HCT116 (cell line): ENCODE results near the gene EPB41L4A. TPM values are rescaled to one million over a fixed set of nuclear protein-coding genes. Genes with fewer than 3 reads are reported as not detected.

ENCODE experiments used
- ATAC-seq: fragments of 200-7000 bp; cut with Tn5 transposase; 2 replicates; pipeline ENCODE4 v1.9.1; 2020; ENCODE audit warnings: mild to moderate bottlenecking, moderate library complexity
- BruUV-seq: library from RNA; stranded (reverse); fragments of 400-500 nt; replicated peaks from 2 replicates; lab custom pipeline; 2021; lab: Mats Ljungman, UMichigan
- CTCF ChIA-PET: fragments of 300-600 bp; sonication (Branson Sonifier 250); formaldehyde crosslinking; loops from one replicate; lab custom pipeline; 2021; ENCODE audit warnings: antibody characterized with exemption; lab: Charles Lee
- POLR2A ChIA-PET: fragments of 300-600, 350-600 bp; sonication (Branson Sonifier 250); formaldehyde crosslinking; loops from one replicate; lab custom pipeline; 2021; ENCODE audit warnings: antibody characterized with exemption; lab: Charles Lee
- RAD21 ChIA-PET, 2 experiments: fragments of 300-600 bp; sonication (Branson Sonifier 250); formaldehyde crosslinking; loops; one replicate each; lab custom pipeline; 2023; ENCODE audit warnings: low total read pairs in 2 of 2; ENCODE audit not compliant: uncharacterized antibody in 2 of 2, unreplicated experiment in 2 of 2, low non-redundant PET in 1 of 2; lab: Charles Lee
- DNase-seq: peaks from one replicate; pipeline ENCODE4 v3.0.0-alpha.2; 2010; ENCODE audit warnings: low read depth, low spot score
- H2AFZ ChIP-seq: fragments of 200-600 bp; shearing (Covaris generic), sonication (generic); 2 replicates; pipeline ENCODE4 v1.6.1; 2017; ENCODE audit warnings: low read depth, mixed run types, mixed read lengths, antibody characterized with exemption, low read length; ENCODE audit not compliant: poor library complexity, severe bottlenecking
- H3K27ac ChIP-seq: 2 replicates; pipeline ENCODE4 v1.5.1; 2012; ENCODE audit warnings: low read depth, low read length
- H3K27me3 ChIP-seq: fragments of 200-600 bp; sonication (generic); 2 replicates; pipeline ENCODE4 v1.6.1; 2016; ENCODE audit warnings: mixed run types, low read length, mixed read lengths; ENCODE audit not compliant: insufficient read depth
- H3K36me3 ChIP-seq, 2 experiments: fragments of 200-500 bp in 1 of 2; fragments of 200-600 bp in 1 of 2; sonication (Bioruptor generic) in 1 of 2; sonication (generic) in 1 of 2; 2 replicates each; pipeline versions ENCODE4 v1.5.1 to v1.6.1; 2014 to 2016; ENCODE audit warnings: low read length in 2 of 2, inconsistent platforms in 1 of 2, mixed read lengths in 1 of 2, mixed run types in 1 of 2; ENCODE audit not compliant: insufficient read depth in 2 of 2, control insufficient read depth in 1 of 2
- H3K4me1 ChIP-seq, 2 experiments: fragments of 200-600 bp in 1 of 2; sonication (generic) in 1 of 2; 2 replicates each; pipeline versions ENCODE4 v1.5.1 to v1.6.1; 2012 to 2017; ENCODE audit warnings: low read length in 2 of 2, inconsistent platforms in 1 of 2, mild to moderate bottlenecking in 1 of 2, mixed read lengths in 1 of 2, mixed run types in 1 of 2, moderate library complexity in 1 of 2; ENCODE audit not compliant: insufficient read depth in 2 of 2, control insufficient read depth in 1 of 2
- H3K4me2 ChIP-seq: fragments of 200-600 bp; sonication (generic); 2 replicates; pipeline ENCODE4 v1.6.1; 2017; ENCODE audit warnings: mixed run types, low read length, mixed read lengths
- H3K4me3 ChIP-seq, 2 experiments: fragments of 200-600 bp in 1 of 2; sonication (generic) in 1 of 2; replicated peaks in 1 of 2; 2 replicates each; pipeline ENCODE4 v1.5.1; 2011 to 2016; ENCODE audit warnings: low read length in 2 of 2, control low read depth in 1 of 2, low read depth in 1 of 2, mild to moderate bottlenecking in 1 of 2, mixed read lengths in 1 of 2, mixed run types in 1 of 2
- H3K79me2 ChIP-seq: fragments of 200-600 bp; sonication (generic); 2 replicates; pipeline ENCODE4 v1.6.1; 2017; ENCODE audit warnings: mild to moderate bottlenecking, mixed run types, low read length, moderate library complexity, mixed read lengths; ENCODE audit not compliant: insufficient read depth
- H3K9ac ChIP-seq: fragments of 200-600 bp; sonication (generic); 2 replicates; pipeline ENCODE4 v1.6.1; 2016; ENCODE audit warnings: low read length, mixed read lengths
- H3K9me2 ChIP-seq: fragments of 200-600 bp; sonication (generic), shearing (Covaris generic); 2 replicates; pipeline ENCODE4 v1.6.1; 2017; ENCODE audit warnings: mixed run types, mild to moderate bottlenecking, moderate library complexity; ENCODE audit not compliant: insufficient read depth
- H3K9me3 ChIP-seq, 2 experiments: fragments of 200-500 bp in 1 of 2; fragments of 200-600 bp in 1 of 2; sonication (Bioruptor generic) in 1 of 2; sonication (generic) in 1 of 2; 2 replicates each; pipeline ENCODE4 v1.6.1; 2014 to 2017; ENCODE audit warnings: low read length in 2 of 2, mixed read lengths in 2 of 2, inconsistent platforms in 1 of 2, low read depth in 1 of 2, mild to moderate bottlenecking in 1 of 2, mixed run types in 1 of 2, moderate library complexity in 1 of 2; ENCODE audit not compliant: control insufficient read depth in 1 of 2, insufficient read depth in 1 of 2
- H4K20me1 ChIP-seq: fragments of 200-600 bp; sonication (generic), shearing (Covaris generic); 2 replicates; pipeline ENCODE4 v1.6.1; 2017; ENCODE audit warnings: mixed run types, mild to moderate bottlenecking, moderate library complexity; ENCODE audit not compliant: insufficient read depth
- CBX3 ChIP-seq: IDR thresholded peaks from 2 replicates; pipeline ENCODE4 v1.6.1; 2012; ENCODE audit warnings: low read depth
- EGR1 ChIP-seq: IDR thresholded peaks from 2 replicates; pipeline ENCODE4 v1.6.1; 2012; ENCODE audit warnings: low read depth
- EZH2 ChIP-seq: fragments of 200-600 bp; sonication (generic); IDR thresholded peaks from 2 replicates; pipeline ENCODE4 v1.6.1; 2017; ENCODE audit warnings: antibody characterized with exemption, mixed run types
- EZH2phosphoT487 ChIP-seq: fragments of 200-600 bp; IDR thresholded peaks from 2 replicates; pipeline ENCODE4 v1.6.1; 2018; ENCODE audit warnings: antibody characterized with exemption, borderline replicate concordance
- FOSL1 ChIP-seq: IDR thresholded peaks from 2 replicates; pipeline ENCODE4 v1.6.1; 2012; ENCODE audit warnings: low read depth
- POLR2A ChIP-seq: IDR thresholded peaks from 2 replicates; pipeline ENCODE4 v1.7.0; 2011; ENCODE audit warnings: borderline replicate concordance; ENCODE audit not compliant: insufficient read depth, insufficient read length; ENCODE audit errors: extremely low read depth
- REST ChIP-seq: IDR thresholded peaks from 2 replicates; pipeline ENCODE4 v1.6.1; 2012; ENCODE audit warnings: low read depth
- YY1 ChIP-seq: IDR thresholded peaks from 2 replicates; pipeline ENCODE4 v1.6.1; 2011; ENCODE audit warnings: low read length, low read depth, moderate library complexity, mild to moderate bottlenecking; ENCODE audit not compliant: insufficient replicate concordance; ENCODE audit errors: extremely low read depth
- ZBTB33 ChIP-seq: IDR thresholded peaks from 2 replicates; pipeline ENCODE4 v1.6.1; 2011; ENCODE audit warnings: mild to moderate bottlenecking, low read length, moderate library complexity; ENCODE audit not compliant: insufficient replicate concordance; ENCODE audit errors: extremely low read depth
- ZNF274 ChIP-seq: fragments of 200-500 bp; sonication (Bioruptor generic); IDR thresholded peaks from 2 replicates; pipeline ENCODE4 v1.6.1; 2014; ENCODE audit warnings: mild to moderate bottlenecking, low read depth, low read length, inconsistent platforms
- intact Hi-C: fragments of 100-400 bp; cut with micrococcal nuclease; formaldehyde crosslinking; loops from 2 replicates; pipeline ENCODE4 v1.10.0; 2022
- total RNA-seq: library from RNA; stranded (reverse); gene quantifications from one replicate; pipeline ENCODE4 v1.2.1, GENCODE V29; 2021; ENCODE audit not compliant: unreplicated experiment
- TF ChIP-seq, protein P1 (sequence below): IDR thresholded peaks from 2 replicates; pipeline ENCODE4 v1.6.1; 2012

The EPB41L4A gene
- total RNA-seq, 1 experiment from 2014 or later, result 2.8 TPM

DNA sequence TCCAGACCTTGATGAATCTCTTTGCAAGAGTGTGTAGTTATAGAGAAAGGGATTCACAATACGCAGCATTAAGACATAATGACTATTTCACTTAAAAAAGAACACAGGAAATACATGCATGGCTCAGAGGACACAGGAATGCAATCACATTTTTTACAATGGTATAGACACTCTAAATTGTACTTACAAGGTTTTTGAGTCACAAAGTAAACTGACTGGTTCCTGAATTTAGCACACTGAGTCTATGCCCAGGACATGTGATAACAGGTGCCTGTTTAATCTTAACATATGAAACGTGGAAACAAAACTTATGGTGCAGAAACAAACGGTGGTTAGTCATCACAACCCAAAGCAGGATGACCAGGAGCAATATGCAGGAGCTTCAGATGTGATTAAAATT, 6.7 kb downstream of the EPB41L4A start:
- no peaks in the 10 kb centered on the region for H3K79me2 ChIP-seq
- H3K9ac ChIP-seq, result no peak overlapping the region
- DNase-seq (no peak), ATAC-seq (no peak)
- no peak overlapping the region for H3K4me3 ChIP-seq
- H3K4me1 ChIP-seq, result no peaks in the 10 kb centered on the region
- no peak for TF ChIP-seq REST
- TF ChIP-seq, protein P1, sequence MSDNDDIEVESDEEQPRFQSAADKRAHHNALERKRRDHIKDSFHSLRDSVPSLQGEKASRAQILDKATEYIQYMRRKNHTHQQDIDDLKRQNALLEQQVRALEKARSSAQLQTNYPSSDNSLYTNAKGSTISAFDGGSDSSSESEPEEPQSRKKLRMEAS, result no peak
- TF ChIP-seq CBX3, result no peak
- TF ChIP-seq ZNF274, result no peak
- TF ChIP-seq ZBTB33, result no peak
- TF ChIP-seq EZH2, result no peak
- no peak for TF ChIP-seq POLR2A
- TF ChIP-seq EGR1, result no peak
- no peak for TF ChIP-seq FOSL1
- no peak for TF ChIP-seq EZH2phosphoT487
- no peak for TF ChIP-seq YY1
- ChIA-PET POLR2A (no interaction called here), RAD21 (no interaction called here), CTCF (no interaction called here)
- H3K27ac ChIP-seq, result no peak overlapping the region
- H3K9me3 ChIP-seq, result no peaks in the 10 kb centered on the region
- no peaks in the 10 kb centered on the region for H3K36me3 ChIP-seq
- no TSS peak for BruUV-seq
- intact Hi-C loops, result no loop called here
- no peaks in the 10 kb centered on the region for H4K20me1 ChIP-seq
- H3K9me2 ChIP-seq, result no peaks in the 10 kb centered on the region
- no peak overlapping the region for H3K4me2 ChIP-seq
- no peak overlapping the region for H2AFZ ChIP-seq
- peaks cover 8% of the 10 kb centered on the region; the same call in 1 of the 2 replicates for H3K27me3 ChIP-seq
